WTC11 (cell line): ENCODE results near the gene FKBP7. TPM values are rescaled to one million over a fixed set of nuclear protein-coding genes. Genes with fewer than 3 reads are reported as not detected.

ENCODE experiments used
- ATAC-seq: fragments of 200-7000 bp; cut with Tn5 transposase; 2 replicates; pipeline ENCODE4 v1.10.0; 2021; ENCODE audit warnings: mild to moderate bottlenecking, moderate library complexity
- CTCF ChIA-PET: fragments of 300-600 bp; sonication (Branson Sonifier 250); formaldehyde crosslinking; loops from one replicate; lab custom pipeline; 2021; ENCODE audit warnings: antibody characterized with exemption; lab: Charles Lee
- POLR2A ChIA-PET: fragments of 350-600 bp; sonication (Branson Sonifier 250); formaldehyde crosslinking; loops from one replicate; lab custom pipeline; 2021; ENCODE audit warnings: antibody characterized with exemption; lab: Charles Lee
- DNase-seq: peaks from one replicate; pipeline ENCODE4 v3.0.0; 2021; ENCODE audit warnings: low spot score
- H3K27ac Mint-ChIP-seq: 2 replicates; pipeline ENCODE4 v1.8.0; 2021; ENCODE audit warnings: mixed read lengths
- H3K27me3 Mint-ChIP-seq: 2 replicates; pipeline ENCODE4 v1.8.0; 2021; ENCODE audit warnings: low read depth, mild to moderate bottlenecking, moderate library complexity, mixed read lengths
- H3K36me3 Mint-ChIP-seq: 2 replicates; pipeline ENCODE4 v1.8.0; 2021; ENCODE audit warnings: mixed read lengths
- H3K4me1 Mint-ChIP-seq: 2 replicates; pipeline ENCODE4 v1.8.0; 2022; ENCODE audit warnings: mixed read lengths
- H3K4me3 Mint-ChIP-seq: 2 replicates; pipeline ENCODE4 v1.8.0; 2021; ENCODE audit warnings: mild to moderate bottlenecking, moderate library complexity, mixed read lengths
- H3K9me3 Mint-ChIP-seq: 2 replicates; pipeline ENCODE4 v1.8.0; 2021; ENCODE audit warnings: mixed read lengths
- ATF1 ChIP-seq: sonication (generic); formaldehyde crosslinking; IDR thresholded peaks from 2 replicates; pipeline ENCODE4 v1.8.1; 2023; ENCODE audit warnings: mild to moderate bottlenecking, moderate library complexity, missing genetic modification reagents
- CBFB ChIP-seq: sonication (generic); formaldehyde crosslinking; IDR thresholded peaks from 2 replicates; pipeline ENCODE4 v1.8.1; 2022; ENCODE audit warnings: mild to moderate bottlenecking, low read depth, missing genetic modification reagents
- CREM ChIP-seq: sonication (generic); formaldehyde crosslinking; IDR thresholded peaks from 2 replicates; pipeline ENCODE4 v1.8.1; 2022; ENCODE audit warnings: mild to moderate bottlenecking, missing genetic modification reagents, moderate library complexity
- CTCF ChIP-seq: fragments of 200-600 bp; IDR thresholded peaks from 2 replicates; pipeline ENCODE4 v1.8.0; 2022; ENCODE audit warnings: antibody characterized with exemption
- EMX1 ChIP-seq: fragments of 250-450 bp; sonication (Bioruptor Pico); IDR thresholded peaks from 2 replicates; pipeline ENCODE4 v1.8.0; 2021; ENCODE audit warnings: mild to moderate bottlenecking
- ETV6 ChIP-seq: sonication (generic); formaldehyde crosslinking; IDR thresholded peaks from 2 replicates; pipeline ENCODE4 v1.8.1; 2022; ENCODE audit warnings: mild to moderate bottlenecking, missing genetic modification reagents
- FOXK1 ChIP-seq: sonication (generic); formaldehyde crosslinking; IDR thresholded peaks from 2 replicates; pipeline ENCODE4 v1.8.0; 2022; ENCODE audit warnings: mild to moderate bottlenecking, moderate library complexity, missing genetic modification reagents
- GABPB1 ChIP-seq: sonication (generic); formaldehyde crosslinking; IDR thresholded peaks from 2 replicates; pipeline ENCODE4 v1.8.1; 2023; ENCODE audit warnings: mild to moderate bottlenecking, missing genetic modification reagents
- HMGA2 ChIP-seq: fragments of 250-450 bp; sonication (Bioruptor Pico); IDR thresholded peaks from 2 replicates; pipeline ENCODE4 v1.4.0; 2021; ENCODE audit warnings: mild to moderate bottlenecking, moderate library complexity
- MYBL2 ChIP-seq: sonication (generic); formaldehyde crosslinking; IDR thresholded peaks from 2 replicates; pipeline ENCODE4 v1.8.1; 2023; ENCODE audit warnings: mild to moderate bottlenecking, moderate library complexity, missing genetic modification reagents
- NFE2L1 ChIP-seq: sonication (generic); formaldehyde crosslinking; IDR thresholded peaks from 2 replicates; pipeline ENCODE4 v1.8.1; 2023; ENCODE audit warnings: missing genetic modification reagents
- NFYB ChIP-seq: sonication (generic); formaldehyde crosslinking; conservative IDR thresholded peaks from 2 replicates; pipeline ENCODE4 v1.8.0; 2022; ENCODE audit warnings: low read depth, missing genetic modification reagents
- PRRX2 ChIP-seq: fragments of 250-450 bp; sonication (Bioruptor Pico); IDR thresholded peaks from 2 replicates; pipeline ENCODE4 v1.8.0; 2021; ENCODE audit warnings: mild to moderate bottlenecking
- RELA ChIP-seq: sonication (generic); formaldehyde crosslinking; IDR thresholded peaks from 2 replicates; pipeline ENCODE4 v1.8.1; 2022; ENCODE audit warnings: missing genetic modification reagents, mild to moderate bottlenecking, borderline replicate concordance
- SOX15 ChIP-seq: fragments of 250-450 bp; sonication (Bioruptor Pico); IDR thresholded peaks from 2 replicates; pipeline ENCODE4 v1.9.0; 2021; ENCODE audit warnings: mild to moderate bottlenecking
- SP1 ChIP-seq: sonication (generic); formaldehyde crosslinking; conservative IDR thresholded peaks from 2 replicates; pipeline ENCODE4 v1.8.1; 2022; ENCODE audit warnings: missing genetic modification reagents
- TCF7 ChIP-seq: sonication (generic); formaldehyde crosslinking; IDR thresholded peaks from 2 replicates; pipeline ENCODE4 v1.8.0; 2022; ENCODE audit warnings: mild to moderate bottlenecking, low read depth, missing genetic modification reagents, moderate library complexity
- TEAD1 ChIP-seq: sonication (generic); formaldehyde crosslinking; IDR thresholded peaks from 2 replicates; pipeline ENCODE4 v1.8.0; 2022; ENCODE audit warnings: mild to moderate bottlenecking, missing genetic modification reagents
- ZBTB21 ChIP-seq: sonication (generic); formaldehyde crosslinking; IDR thresholded peaks from 2 replicates; pipeline ENCODE4 v1.8.1; 2023; ENCODE audit warnings: mild to moderate bottlenecking, missing genetic modification reagents, borderline replicate concordance
- ZBTB43 ChIP-seq: sonication (generic); formaldehyde crosslinking; IDR thresholded peaks from 2 replicates; pipeline ENCODE4 v1.8.1; 2023; ENCODE audit warnings: mild to moderate bottlenecking, missing genetic modification reagents
- ZNF232 ChIP-seq: sonication (generic); formaldehyde crosslinking; IDR thresholded peaks from 2 replicates; pipeline ENCODE4 v1.8.0; 2022; ENCODE audit warnings: mild to moderate bottlenecking, missing genetic modification reagents
- ZNF263 ChIP-seq: sonication (generic); formaldehyde crosslinking; IDR thresholded peaks from 2 replicates; pipeline ENCODE4 v1.8.1; 2022; ENCODE audit warnings: low read depth, mild to moderate bottlenecking, moderate library complexity, missing genetic modification reagents
- ZNF317 ChIP-seq: sonication (generic); formaldehyde crosslinking; IDR thresholded peaks from 2 replicates; pipeline ENCODE4 v1.8.1; 2023; ENCODE audit warnings: low read depth, mild to moderate bottlenecking, moderate library complexity, missing genetic modification reagents, borderline replicate concordance
- total RNA-seq: library from RNA; stranded (reverse); gene quantifications from 3 replicates; pipeline ENCODE4 v1.2.3, GENCODE V29; 2021
- TF ChIP-seq, protein P1 (sequence below): sonication (generic); formaldehyde crosslinking; IDR thresholded peaks from 2 replicates; pipeline ENCODE4 v1.8.0; 2022; ENCODE audit warnings: mild to moderate bottlenecking, missing genetic modification reagents
- TF ChIP-seq, protein P2 (sequence below): sonication (generic); formaldehyde crosslinking; IDR thresholded peaks from 2 replicates; pipeline ENCODE4 v1.8.1; 2022; ENCODE audit warnings: missing genetic modification reagents, borderline replicate concordance
- TF ChIP-seq, protein P3 (sequence below): sonication (generic); formaldehyde crosslinking; IDR thresholded peaks from 2 replicates; pipeline ENCODE4 v1.8.1; 2022; ENCODE audit warnings: low read depth, missing genetic modification reagents, borderline replicate concordance
- TF ChIP-seq, protein P4 (sequence below): sonication (generic); formaldehyde crosslinking; IDR thresholded peaks from 2 replicates; pipeline ENCODE4 v1.8.0; 2023; ENCODE audit warnings: missing genetic modification reagents

The FKBP7 gene
- total RNA-seq, 1 experiment from 2014 or later: 3.2 TPM

DNA sequence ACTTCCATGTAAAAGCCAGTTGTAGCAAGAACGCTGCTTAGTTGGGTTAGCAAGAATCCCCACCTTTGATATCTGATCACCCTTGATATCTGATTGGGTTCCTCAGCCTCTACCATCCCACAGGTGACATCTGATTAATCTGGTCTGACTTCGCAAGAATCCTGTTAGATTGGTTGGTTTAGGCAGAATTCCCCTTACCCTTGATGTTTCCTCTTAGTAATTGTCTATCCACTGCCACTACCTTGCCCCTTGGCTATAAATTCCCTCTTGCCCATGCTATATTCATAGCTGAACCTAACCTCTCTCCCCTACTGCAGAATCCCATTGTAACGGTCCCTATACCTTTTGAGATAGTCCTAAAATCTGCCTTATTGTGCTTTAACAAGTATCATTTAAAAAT lies 60.5 kb downstream of the FKBP7 start:
- ChIA-PET CTCF (no interaction called here), POLR2A (no interaction called here)
- DNase-seq: no peak
- Mint-ChIP-seq H3K27me3 (peaks cover 8% of the 10 kb centered on the region; the same call in 1 of the 2 replicates), H3K4me1 (peaks cover 13% of the 10 kb centered on the region), H3K4me3 (no peak overlapping the region), H3K9me3 (no peaks in the 10 kb centered on the region), H3K36me3 (no peaks in the 10 kb centered on the region)
- ATAC-seq: no peak
- TF ChIP-seq, protein P1, sequence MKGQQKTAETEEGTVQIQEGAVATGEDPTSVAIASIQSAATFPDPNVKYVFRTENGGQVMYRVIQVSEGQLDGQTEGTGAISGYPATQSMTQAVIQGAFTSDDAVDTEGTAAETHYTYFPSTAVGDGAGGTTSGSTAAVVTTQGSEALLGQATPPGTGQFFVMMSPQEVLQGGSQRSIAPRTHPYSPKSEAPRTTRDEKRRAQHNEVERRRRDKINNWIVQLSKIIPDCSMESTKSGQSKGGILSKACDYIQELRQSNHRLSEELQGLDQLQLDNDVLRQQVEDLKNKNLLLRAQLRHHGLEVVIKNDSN (CRISPR knock-in tag): no peak
- TF ChIP-seq FOXK1 (no peak), TCF7 (CRISPR knock-in tag) (no peak), ATF1 (no peak), GABPB1 (no peak), ZBTB43 (CRISPR knock-in tag) (no peak), MYBL2 (CRISPR knock-in tag) (no peak), ETV6 (CRISPR knock-in tag) (no peak), PRRX2 (CRISPR knock-in tag) (no peak), HMGA2 (CRISPR knock-in tag) (no peak), TEAD1 (CRISPR knock-in tag) (no peak), CREM (CRISPR knock-in tag) (no peak)
- TF ChIP-seq, all 79 proteins: peak for 0
- no peak overlapping the region for H3K27ac Mint-ChIP-seq

DNA sequence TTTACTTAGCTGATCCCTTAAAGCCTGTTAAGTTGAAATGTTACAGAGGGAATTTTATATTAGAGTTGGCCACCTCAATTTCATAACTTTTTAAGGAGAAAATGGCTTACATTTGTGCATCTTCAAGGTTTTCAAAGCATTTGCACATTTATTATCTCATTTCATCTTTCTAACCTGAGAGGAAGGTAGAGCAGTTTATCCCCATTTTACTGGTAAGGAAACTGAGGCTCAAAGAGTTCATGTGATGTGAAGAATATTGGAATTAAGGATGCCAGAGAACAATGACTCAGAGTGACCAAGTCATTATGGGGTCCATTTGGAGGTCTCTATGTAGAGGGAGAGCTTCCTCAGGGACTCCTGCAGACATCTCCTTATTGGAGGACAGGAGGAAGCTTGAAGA lies 62.4 kb downstream of the FKBP7 start:
- no peaks in the 10 kb centered on the region for H3K36me3 Mint-ChIP-seq
- POLR2A ChIA-PET: no interaction called here
- H3K27ac Mint-ChIP-seq: no peak overlapping the region
- H3K4me3 Mint-ChIP-seq: no peak overlapping the region
- TF ChIP-seq SOX15 (CRISPR knock-in tag): no peak
- TF ChIP-seq SP1: no peak
- no peak for TF ChIP-seq TEAD1 (CRISPR knock-in tag)
- no peak for TF ChIP-seq TCF7 (CRISPR knock-in tag)
- TF ChIP-seq CTCF: no peak
- no peak for TF ChIP-seq NFYB (CRISPR knock-in tag)
- no peak for TF ChIP-seq ZNF232 (CRISPR knock-in tag)
- TF ChIP-seq CBFB: no peak
- TF ChIP-seq, protein P2, sequence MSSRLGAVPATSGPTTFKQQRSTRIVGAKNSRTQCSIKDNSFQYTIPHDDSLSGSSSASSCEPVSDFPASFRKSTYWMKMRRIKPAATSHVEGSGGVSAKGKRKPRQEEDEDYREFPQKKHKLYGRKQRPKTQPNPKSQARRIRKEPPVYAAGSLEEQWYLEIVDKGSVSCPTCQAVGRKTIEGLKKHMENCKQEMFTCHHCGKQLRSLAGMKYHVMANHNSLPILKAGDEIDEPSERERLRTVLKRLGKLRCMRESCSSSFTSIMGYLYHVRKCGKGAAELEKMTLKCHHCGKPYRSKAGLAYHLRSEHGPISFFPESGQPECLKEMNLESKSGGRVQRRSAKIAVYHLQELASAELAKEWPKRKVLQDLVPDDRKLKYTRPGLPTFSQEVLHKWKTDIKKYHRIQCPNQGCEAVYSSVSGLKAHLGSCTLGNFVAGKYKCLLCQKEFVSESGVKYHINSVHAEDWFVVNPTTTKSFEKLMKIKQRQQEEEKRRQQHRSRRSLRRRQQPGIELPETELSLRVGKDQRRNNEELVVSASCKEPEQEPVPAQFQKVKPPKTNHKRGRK (CRISPR knock-in tag): no peak
- TF ChIP-seq, protein P3, sequence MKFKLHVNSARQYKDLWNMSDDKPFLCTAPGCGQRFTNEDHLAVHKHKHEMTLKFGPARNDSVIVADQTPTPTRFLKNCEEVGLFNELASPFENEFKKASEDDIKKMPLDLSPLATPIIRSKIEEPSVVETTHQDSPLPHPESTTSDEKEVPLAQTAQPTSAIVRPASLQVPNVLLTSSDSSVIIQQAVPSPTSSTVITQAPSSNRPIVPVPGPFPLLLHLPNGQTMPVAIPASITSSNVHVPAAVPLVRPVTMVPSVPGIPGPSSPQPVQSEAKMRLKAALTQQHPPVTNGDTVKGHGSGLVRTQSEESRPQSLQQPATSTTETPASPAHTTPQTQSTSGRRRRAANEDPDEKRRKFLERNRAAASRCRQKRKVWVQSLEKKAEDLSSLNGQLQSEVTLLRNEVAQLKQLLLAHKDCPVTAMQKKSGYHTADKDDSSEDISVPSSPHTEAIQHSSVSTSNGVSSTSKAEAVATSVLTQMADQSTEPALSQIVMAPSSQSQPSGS (CRISPR knock-in tag): no peak
- no peak for TF ChIP-seq NFE2L1 (CRISPR knock-in tag)
- no peak for TF ChIP-seq ZNF317 (CRISPR knock-in tag)
- no peak for TF ChIP-seq ZBTB21 (CRISPR knock-in tag)
- no peak for TF ChIP-seq EMX1 (CRISPR knock-in tag)
- TF ChIP-seq, protein P4, sequence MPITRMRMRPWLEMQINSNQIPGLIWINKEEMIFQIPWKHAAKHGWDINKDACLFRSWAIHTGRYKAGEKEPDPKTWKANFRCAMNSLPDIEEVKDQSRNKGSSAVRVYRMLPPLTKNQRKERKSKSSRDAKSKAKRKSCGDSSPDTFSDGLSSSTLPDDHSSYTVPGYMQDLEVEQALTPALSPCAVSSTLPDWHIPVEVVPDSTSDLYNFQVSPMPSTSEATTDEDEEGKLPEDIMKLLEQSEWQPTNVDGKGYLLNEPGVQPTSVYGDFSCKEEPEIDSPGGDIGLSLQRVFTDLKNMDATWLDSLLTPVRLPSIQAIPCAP (CRISPR knock-in tag): no peak
- TF ChIP-seq RELA (CRISPR knock-in tag): no peak
- TF ChIP-seq ZNF263 (CRISPR knock-in tag): no peak
- H3K27me3 Mint-ChIP-seq: peaks cover 9% of the 10 kb centered on the region; the same call in 1 of the 2 replicates
- ATAC-seq (no peak), DNase-seq (no peak)
- no peaks in the 10 kb centered on the region for H3K9me3 Mint-ChIP-seq
- CTCF ChIA-PET: interaction anchor here (0.9 to 1.7 kb wide), 3 partner anchors 160 to 296 kb away, joined by 3 to 5 read pairs (median 4); no protein-coding TSS in a partner anchor
- peaks cover 13% of the 10 kb centered on the region for H3K4me1 Mint-ChIP-seq
